GM08714 (cell line): Measurements from ENCODE around the gene MCCC2.
A peak's percentile ranks its signal among the peaks of the same experiment; 100 is the strongest.
"Not testable (repeated sequence)": the region's sequence is repeated elsewhere in the genome, so short reads cannot be mapped to it uniquely, and the experiment has no call there.

Source experiments
- H3K4me3 ChIP-seq: fragments of 200-500 bp; sonication (Bioruptor generic); 2 replicates; pipeline ENCODE4 v1.5.1; 2014; ENCODE audit warnings: mild to moderate bottlenecking, low read length, inconsistent platforms
- ZNF274 ChIP-seq: IDR thresholded peaks from 2 replicates; pipeline ENCODE4 v1.6.1; 2012; ENCODE audit warnings: mild to moderate bottlenecking, low read depth, low read length

Gene MCCC2

DNA sequence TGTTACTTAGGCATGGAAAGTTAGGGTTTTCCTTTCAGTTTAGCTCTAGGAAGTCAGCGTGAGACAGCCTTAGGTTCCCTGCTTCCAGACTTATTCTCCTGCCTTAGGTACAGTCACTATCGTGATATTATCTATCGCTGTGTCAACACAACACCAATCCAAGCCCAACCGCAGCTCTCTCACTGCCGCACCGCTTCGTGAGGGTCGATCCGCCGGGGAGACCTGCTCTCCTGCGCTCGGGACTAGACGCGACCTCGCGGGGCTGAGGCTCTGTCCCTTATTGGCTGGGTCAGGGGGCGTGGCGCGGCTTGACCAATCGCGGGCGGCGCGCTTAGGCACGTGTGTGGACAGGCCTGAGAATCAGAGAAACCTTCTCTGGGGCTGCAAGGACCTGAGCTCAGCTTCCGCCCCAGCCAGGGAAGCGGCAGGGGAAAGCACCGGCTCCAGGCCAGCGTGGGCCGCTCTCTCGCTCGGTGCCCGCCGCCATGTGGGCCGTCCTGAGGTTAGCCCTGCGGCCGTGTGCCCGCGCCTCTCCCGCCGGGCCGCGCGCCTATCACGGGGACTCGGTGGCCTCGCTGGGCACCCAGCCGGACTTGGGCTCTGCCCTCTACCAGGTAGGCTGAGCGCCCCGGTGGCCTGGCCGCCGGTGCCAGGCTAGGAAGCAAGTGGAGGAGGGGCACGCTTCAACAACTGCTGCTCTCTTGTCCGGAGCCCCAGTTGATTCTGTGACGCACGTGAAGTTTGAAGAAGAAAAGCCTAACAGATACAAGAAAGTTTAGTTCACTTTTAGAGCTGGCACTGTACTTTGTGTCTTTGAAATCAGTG, at the start of gene MCCC2:
TSS of gene MCCC2 (plus strand) at position 400 of the 825 bp plus-strand sequence. CDS start at position 486, 86 bp downstream.
- H3K4me3 ChIP-seq: peak within 1 kb of the TSS; percentile 99
- TF ChIP-seq ZNF274: no peak

DNA sequence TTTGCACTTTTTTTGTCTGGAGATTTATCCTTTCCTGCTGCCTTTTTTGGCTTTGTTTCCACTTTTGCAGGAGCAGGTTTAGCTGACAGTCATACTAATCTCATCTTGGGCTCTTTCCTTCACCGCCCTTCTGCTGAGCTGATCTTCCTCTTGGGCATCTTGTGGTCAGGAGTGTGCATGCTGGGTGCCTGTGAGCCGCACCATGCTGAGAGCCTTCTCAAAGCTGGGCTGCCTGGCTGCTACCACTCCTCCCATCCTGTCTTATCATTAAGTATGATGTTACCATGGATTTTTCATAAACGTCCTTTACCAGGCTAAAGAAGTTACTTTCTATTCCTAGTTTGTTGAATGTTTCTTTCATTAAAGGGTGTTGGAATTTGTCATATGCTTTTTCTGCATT, 49.5 kb upstream of the MCCC2 start:
- H3K4me3 ChIP-seq: no peak overlapping the region
- no peak for TF ChIP-seq ZNF274

DNA sequence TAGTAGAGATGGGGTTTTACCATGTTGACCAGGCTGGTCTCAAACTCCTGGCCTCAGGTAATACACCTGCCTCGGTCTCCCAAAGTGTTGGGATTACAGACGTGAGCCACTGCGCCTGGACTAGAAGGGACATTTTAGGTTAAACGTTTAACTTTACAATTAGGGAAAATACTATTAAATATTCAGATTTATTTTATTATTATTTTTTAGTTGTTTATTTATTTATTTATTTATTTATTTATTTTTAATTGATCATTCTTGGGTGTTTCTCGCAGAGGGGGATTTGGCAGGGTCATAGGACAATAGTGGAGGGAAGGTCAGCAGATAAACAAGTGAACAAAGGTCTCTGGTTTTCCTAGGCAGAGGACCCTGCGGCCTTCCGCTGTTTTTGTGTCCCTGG, 36.3 kb upstream of the MCCC2 start:
- not testable (repeated sequence) for H3K4me3 ChIP-seq

DNA sequence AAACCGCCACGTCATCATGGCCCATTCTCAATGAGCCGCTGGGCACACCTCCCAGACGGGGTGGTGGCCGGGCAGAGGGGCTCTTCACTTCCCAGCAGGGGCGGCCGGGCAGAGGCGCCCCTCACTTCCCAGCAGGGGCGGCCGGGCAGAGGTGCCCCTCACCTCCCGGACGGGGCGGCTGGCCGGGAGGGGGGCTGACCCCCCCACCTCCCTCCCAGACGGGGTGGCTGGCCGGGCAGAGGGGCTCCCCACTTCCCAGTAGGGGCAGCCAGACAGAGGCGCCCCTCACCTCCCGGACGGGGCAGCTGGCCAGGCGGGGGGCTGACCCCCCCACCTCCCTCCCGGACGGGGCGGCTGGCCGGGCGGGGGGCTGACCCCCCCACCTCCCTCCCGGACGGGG, 35.6 kb upstream of the MCCC2 start:
- not testable (repeated sequence) for H3K4me3 ChIP-seq

DNA sequence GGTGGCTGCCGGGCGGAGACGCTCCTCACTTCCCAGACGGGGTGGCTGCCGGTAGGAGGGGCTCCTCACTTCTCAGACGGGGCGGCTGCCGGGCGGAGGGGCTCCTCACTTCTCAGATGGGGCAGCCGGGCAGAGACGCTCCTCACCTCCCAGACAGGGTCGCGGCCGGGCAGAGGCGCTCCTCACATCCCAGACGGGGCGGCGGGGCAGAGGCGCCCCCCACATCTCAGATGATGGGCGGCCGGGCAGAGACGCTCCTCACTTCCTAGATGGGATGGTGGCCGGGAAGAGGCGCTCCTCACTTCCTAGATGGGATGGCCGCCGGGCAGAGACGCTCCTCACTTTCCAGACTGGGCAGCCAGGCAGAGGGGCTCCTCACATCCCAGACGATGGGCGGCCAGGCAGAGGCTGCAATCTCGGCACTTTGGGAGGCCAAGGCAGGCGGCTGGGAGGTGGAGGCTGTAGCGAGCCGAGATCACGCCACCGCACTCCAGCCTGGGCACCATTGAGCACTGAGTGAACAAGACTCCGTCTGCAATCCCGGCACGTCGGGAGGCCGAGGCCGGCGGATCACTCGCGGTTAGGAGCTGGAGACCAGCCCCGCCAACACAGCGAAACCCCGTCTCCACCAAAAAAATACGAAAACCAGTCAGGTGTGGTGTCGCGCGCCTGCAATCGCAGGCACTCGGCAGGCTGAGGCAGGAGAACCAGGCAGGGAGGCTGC, 35.0 kb upstream of the MCCC2 start:
- not testable (repeated sequence) for H3K4me3 ChIP-seq

DNA sequence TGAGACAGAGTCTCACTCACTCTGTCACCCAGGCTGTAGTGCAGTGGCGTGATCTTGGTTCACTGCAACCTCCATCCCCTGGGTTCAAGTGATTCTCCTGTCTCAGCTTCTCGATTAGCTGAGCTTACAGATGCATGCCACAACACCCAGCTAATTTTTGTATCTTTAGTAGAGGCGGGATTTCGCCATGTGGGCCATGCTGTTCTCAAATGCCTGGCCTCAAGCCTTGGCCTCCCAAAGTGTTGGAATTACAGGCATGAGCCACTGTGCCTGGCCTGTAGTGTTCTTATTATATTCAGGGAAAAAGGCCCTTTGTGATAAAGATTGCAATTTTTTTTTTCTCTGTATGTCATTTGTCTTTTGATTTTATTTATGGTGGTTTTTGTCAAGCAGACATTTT, 24.0 kb upstream of the MCCC2 start:
- no peak for TF ChIP-seq ZNF274
- no peak overlapping the region for H3K4me3 ChIP-seq

DNA sequence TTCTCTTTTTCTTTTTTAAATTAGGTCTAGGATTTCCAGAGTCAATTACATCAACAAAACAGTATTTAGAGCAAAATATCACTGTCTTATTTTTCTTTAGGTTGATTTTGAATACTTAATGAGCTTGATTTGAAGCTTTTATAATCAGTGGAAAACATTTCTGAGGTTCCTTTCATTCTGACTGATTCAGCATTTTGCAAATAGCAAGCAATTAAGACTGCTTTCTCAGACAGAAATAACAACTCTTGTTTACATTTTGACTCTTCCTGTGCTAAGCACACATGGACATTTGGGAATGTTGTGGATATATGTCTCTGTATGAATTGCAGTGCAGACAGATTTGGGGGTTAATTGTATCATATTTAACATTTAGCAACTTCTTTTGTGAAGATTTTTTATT, 22.2 kb upstream of the MCCC2 start:
- no peak overlapping the region for H3K4me3 ChIP-seq
- TF ChIP-seq ZNF274: no peak

DNA sequence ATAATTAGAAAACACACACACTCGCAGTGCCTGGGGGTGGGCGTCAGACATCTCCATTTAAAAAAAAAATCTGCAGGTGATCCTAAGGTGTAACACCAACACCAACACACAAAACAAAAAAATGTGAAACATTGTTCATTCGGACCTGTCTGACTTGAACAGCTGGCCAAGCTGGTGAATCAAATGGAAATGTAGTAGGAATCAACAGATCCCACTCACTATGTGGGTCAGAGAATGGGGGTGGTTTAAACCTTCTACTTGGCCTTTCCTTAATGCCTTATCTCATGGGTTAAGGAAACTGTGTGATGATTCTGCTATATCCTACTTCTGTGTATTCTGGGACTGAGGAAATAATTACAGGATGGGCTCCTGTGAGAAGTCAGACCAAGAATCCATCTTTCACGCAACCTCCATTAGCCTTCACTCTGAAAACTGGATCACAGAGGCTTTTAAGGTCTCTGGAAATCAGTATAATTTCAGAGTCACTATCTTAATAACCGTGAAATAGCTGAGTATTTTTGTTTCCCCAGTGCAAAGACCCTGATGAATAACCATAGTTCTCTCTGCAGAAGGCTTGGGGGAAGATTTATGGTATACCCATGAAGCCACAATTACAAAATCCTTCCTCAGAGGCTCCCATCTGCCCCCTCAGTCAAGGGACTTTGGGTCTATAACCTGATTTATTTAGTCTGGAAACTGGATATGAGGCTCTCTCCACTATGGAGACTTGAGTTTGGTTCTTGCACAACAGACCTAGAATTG, 17.2 kb upstream of the MCCC2 start:
- H3K4me3 ChIP-seq: no peak overlapping the region
- TF ChIP-seq ZNF274: no peak

GRCh38 chr5:71571811-71572210, 15.3 kb upstream of the MCCC2 start:
- not testable (repeated sequence) for H3K4me3 ChIP-seq

DNA sequence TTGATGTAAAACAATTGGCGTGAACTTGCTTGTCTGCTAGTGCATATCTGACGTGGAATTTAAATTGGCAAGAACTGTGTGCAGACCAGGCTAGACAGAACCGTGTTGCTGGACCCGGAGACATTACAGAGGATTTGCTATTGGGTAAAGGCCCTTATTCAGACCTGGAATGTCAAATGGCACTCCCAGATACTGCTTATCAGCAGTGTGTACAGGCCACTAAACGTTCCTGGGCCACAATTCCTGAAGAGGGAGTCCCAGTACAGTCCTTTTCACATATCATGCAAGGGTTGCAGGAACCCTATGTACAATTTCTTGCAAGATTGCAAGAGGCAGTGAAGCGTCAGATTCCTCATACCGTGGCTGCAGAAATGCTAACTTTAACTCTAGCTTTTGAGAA, 13.5 kb upstream of the MCCC2 start:
- TF ChIP-seq ZNF274: no peak

GRCh38 chr5:71575588-71575987, 11.6 kb upstream of the MCCC2 start:
- H3K4me3 ChIP-seq: not testable (repeated sequence)

More for the DNA sequence above, 13.5 kb upstream of the MCCC2 start:
- no peak overlapping the region for H3K4me3 ChIP-seq

DNA sequence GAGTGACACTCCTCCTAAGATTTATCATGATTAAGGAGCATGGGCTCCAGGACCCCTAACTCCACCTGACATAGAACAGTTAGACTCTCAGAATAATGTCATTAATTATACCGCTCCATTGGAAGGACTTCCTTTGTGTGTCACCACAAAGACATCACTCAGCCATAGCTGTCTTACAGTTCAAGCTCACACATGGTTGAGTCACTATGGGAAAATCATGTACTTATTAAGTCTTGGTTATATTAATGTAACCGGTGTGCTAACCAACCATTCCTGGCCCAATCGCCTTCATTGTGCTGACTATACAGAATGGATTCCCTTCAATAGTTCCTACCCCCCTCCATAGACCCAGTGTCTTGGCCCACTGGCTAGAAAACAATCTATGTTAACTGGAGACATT, 10.9 kb upstream of the MCCC2 start:
- TF ChIP-seq ZNF274: no peak

GRCh38 chr5:71577839-71578238, 9.3 kb upstream of the MCCC2 start:
- H3K4me3 ChIP-seq: not testable (repeated sequence)

More for the DNA sequence above, 10.9 kb upstream of the MCCC2 start:
- no peak overlapping the region for H3K4me3 ChIP-seq

- TF ChIP-seq ZNF274: no peak
- no peak overlapping the region for H3K4me3 ChIP-seq
Observed at GRCh38 chr5:71582945-71583584, 4.1 kb upstream of the MCCC2 start.
